ENCODE results near the gene PPM1L.
"Not testable (repeated sequence)": the region's sequence is repeated elsewhere in the genome, so short reads cannot be mapped to it uniquely, and the experiment has no call there.

Gene PPM1L

GRCh38 chr3:160941885-160942494 lies 186.0 kb downstream of the PPM1L start:
- no peak for DNase-seq

GRCh38 chr3:160943996-160944395 lies 188.0 kb downstream of the PPM1L start:
- no peak for DNase-seq

GRCh38 chr3:160945336-160945735 lies 189.3 kb downstream of the PPM1L start:
- no peak for DNase-seq

GRCh38 chr3:160948273-160948672 lies 192.2 kb downstream of the PPM1L start:
- DNase-seq = no peak

GRCh38 chr3:160949460-160949859 lies 193.4 kb downstream of the PPM1L start:
- DNase-seq = no peak

- no peak for DNase-seq
Observed at GRCh38 chr3:160950542-160950941, 194.5 kb downstream of the PPM1L start.

GRCh38 chr3:160950954-160951353 lies 194.9 kb downstream of the PPM1L start:
- DNase-seq = no peak

- DNase-seq = no peak
Observed at GRCh38 chr3:160951642-160952487, 195.8 kb downstream of the PPM1L start.

GRCh38 chr3:160953686-160954085 lies 197.7 kb downstream of the PPM1L start:
- no peak for DNase-seq

- DNase-seq = peak; percentile 64 to 70
Observed at GRCh38 chr3:160956785-160957184, 200.8 kb downstream of the PPM1L start.

GRCh38 chr3:160960568-160960967 lies 204.5 kb downstream of the PPM1L start:
- DNase-seq = no peak

GRCh38 chr3:160963949-160964348 lies 207.9 kb downstream of the PPM1L start:
- DNase-seq = no peak

- no peak for DNase-seq
Observed at GRCh38 chr3:160968761-160969160, 212.7 kb downstream of the PPM1L start.

GRCh38 chr3:160973067-160973809 lies 217.2 kb downstream of the PPM1L start:
- DNase-seq = peak; percentile 77 to 80

GRCh38 chr3:160977773-160978172 lies 221.7 kb downstream of the PPM1L start:
- DNase-seq = no peak

- DNase-seq = no peak
Observed at GRCh38 chr3:160980740-160981139, 224.7 kb downstream of the PPM1L start.

- peak; percentile 98 for DNase-seq
Observed at GRCh38 chr3:160981217-160981938, 225.3 kb downstream of the PPM1L start.

- DNase-seq = peak; percentile 48 to 73
Observed at GRCh38 chr3:160982491-160982890, 226.5 kb downstream of the PPM1L start.

- DNase-seq = not testable (repeated sequence)
Observed at GRCh38 chr3:160983900-160984299, 227.9 kb downstream of the PPM1L start.

GRCh38 chr3:160986069-160986468 lies 230.0 kb downstream of the PPM1L start:
- DNase-seq = peak; percentile 11 to 19

- DNase-seq = no peak
Observed at GRCh38 chr3:160987982-160988964, 232.2 kb downstream of the PPM1L start.

- no peak for DNase-seq
Observed at GRCh38 chr3:160990446-160990845, 234.4 kb downstream of the PPM1L start.

All from Kasumi-1 (cell line).